Activated CD4-positive, alpha-beta T cell treated with anti-CD3 and anti-CD28 coated beads, Interleukin-2, amount 50 U/mL, for 1 hour (primary cell): Measurements from ENCODE around the gene ITGA7.

Experiments used
- DNase-seq: peaks from one replicate; pipeline ENCODE4 v3.0.0-alpha.2; 2020

Gene ITGA7

DNA sequence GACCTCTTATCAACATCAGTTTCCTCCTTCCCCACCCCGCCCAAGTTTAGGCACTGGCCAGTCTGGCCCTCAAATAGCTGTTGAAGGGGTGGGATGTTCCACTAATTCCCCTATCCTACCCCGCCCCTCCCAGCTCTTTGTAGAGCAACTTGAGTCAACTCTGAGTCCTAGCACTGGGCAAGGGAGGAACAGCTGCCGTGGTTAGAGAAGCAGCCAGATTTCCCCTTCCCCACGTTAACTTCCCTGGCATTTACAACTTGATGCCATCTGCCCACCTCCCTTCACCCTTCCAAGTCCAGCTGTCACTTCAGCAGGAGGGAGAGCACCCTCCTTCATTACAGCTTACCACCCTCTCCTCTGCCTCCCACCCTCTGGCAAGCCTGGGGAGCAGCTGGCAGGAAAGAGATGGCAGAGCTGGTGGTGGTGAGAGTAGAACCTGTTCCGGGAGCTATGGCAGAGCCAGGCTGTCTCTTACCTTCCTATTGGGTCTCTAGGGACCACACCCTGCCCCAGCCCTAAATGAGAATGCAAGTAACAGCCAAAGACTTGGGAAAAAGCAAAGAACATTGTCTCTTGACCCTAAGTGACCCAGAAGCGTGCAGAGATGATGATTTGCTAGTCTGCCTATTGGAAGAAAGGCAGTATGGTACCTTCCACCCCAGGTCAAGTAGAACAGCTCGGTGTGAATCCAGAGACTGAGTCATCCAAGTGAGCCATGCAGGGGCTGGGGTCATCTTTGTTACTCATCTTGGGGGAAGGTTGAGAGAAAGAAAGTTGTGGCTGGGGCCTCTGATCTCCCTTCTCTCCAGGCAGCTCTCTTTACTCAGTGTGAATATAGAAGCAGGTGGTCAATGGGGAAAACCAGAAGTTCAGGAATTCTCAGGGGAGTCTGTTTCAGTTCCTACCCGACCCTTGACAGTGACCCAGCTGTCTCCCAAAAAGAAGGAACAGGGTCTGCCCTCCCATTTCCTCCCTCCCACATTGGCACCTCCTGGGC is 9.6 kb upstream of the ITGA7 start:
- DNase-seq = no peak

DNA sequence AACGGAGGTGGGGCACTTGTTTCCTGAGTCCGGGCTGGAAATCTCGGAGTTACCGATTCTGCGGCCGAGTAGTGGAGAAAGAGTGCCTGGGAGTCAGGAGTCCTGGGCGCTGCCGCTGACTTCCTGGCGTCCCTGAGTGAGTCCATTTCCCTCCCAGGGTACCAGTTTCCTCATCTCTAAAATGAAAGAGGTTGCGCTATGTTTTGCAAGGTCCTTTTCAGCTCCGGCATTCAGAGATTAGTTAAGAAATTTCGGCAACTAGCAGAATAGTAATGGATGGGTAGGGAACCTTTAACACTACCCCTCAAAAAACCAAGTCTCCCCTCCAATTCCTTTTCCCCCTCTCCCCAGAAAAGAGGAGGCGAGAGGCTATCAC is 8.9 kb upstream of the ITGA7 start:
- DNase-seq = no peak

DNA sequence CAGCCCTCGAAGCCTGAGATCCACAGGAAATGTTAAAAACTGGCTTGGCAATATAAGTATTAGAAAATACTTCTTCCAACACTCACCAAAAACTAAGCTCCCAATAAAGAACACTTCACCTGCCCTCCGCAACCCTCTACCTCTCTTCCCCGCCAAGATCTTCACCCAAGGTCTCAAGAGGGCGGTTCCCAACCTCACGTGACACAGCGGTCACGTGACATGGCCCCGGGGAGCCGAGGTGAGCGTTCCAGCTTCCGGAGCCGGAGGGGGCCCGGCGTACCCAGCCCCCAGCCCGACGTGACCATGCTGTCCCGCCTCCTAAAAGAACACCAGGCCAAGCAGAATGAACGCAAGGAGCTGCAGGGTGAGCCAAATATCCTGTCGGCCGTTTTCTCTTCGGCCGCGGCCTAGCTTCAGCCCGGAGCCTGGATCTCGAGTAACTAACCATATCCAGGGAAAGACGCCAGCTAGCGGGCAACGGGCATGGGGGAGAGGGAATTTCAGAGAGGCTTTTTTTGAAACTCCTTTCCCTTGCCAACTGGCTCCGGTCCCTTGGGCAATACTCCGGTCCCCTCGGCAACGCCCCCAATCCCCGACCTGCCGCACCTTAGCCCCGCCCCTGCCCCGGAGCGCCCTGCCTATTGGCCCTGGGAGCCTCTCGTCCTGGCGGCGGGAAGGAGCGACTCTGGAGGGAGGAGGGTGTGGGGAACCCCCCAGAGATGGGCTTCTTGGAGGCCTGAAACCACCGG is 8.3 kb upstream of the ITGA7 start, which contains the start of gene BLOC1S1:
Gene BLOC1S1 (plus strand): TSS at position 214 of the 749 bp plus-strand sequence. CDS start 6 bp downstream, at position 220.
- DNase-seq = peak; percentile 90

DNA sequence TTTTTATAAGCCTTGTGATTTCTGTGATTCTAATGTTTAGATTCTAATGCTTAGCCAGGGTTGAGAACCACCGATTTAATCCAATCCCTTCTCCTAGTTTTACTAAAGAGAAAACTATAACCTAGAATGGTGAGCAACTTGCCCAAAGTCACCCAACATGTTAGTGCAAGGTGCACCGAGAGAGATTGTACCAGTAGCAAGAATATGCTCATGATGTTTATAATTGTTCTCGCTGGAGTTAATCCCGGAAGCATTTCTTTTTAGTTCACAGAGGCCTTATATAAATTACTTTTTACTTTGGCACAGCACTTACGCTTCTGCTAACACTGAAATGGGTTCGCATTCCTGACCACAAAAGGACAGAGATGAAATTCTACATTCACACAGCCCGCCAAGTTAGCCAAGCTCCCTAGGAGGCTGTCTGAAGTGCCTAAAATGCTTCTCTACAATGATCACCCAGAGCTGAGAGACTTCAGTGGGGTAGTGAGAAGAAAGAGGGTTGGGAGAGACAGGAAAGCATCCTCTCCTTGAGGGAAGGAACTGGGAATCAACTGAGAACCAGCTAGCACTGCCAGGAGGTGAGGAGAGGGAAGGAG is 7.6 kb upstream of the ITGA7 start:
- no peak for DNase-seq

DNA sequence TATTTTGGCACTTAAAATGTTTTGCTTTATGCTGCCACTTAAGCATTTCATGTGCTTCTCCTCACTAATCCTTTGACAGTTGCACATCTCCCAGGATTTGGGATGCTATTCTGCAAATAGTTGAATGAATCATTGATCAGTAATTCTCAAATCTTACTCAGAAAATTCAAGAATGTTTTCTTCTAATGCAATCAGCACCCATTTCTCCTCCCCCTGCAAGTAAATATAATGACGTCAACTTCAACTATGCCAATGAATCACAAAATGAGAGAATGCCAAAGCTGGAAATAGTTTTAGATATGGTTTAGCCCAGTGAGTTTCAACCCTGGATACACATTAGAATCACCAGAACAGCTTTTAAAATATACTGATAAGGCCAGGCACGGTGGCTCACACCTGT is 6.0 kb upstream of the ITGA7 start:
- no peak for DNase-seq

DNA sequence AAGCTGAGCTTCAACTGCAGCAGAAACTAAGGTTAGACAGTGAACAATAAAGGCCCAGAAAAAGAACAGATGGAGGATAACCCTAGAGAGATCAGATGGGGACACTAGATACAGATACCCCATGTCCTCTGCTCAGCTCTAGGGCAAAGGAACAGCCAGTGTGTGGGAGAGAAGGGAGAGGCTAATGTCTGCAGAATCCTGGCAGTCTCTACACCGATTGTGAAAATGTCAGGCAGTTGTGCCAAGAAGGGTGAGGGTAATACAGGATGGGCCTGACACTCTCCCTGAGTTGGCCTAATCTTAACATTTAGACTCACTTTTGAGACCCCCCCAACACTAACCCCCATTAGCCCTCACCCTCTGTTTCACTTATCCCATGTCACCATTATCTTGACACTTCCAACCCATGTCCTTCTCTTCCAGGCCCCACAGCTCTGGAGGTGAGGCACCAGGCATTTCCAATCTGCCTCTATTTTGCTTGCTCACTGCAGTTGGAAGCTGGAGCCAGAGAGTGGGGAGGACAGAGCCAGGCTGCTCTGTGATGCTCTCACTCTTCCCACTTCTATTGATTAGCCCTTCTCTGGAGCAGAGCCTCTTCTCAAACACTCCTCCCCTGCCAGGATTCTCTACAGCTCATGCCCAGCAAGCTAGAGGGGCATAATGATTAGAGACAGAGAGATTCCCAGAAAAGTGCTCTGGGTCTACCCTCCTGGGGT is 5.2 kb upstream of the ITGA7 start:
- no peak for DNase-seq

DNA sequence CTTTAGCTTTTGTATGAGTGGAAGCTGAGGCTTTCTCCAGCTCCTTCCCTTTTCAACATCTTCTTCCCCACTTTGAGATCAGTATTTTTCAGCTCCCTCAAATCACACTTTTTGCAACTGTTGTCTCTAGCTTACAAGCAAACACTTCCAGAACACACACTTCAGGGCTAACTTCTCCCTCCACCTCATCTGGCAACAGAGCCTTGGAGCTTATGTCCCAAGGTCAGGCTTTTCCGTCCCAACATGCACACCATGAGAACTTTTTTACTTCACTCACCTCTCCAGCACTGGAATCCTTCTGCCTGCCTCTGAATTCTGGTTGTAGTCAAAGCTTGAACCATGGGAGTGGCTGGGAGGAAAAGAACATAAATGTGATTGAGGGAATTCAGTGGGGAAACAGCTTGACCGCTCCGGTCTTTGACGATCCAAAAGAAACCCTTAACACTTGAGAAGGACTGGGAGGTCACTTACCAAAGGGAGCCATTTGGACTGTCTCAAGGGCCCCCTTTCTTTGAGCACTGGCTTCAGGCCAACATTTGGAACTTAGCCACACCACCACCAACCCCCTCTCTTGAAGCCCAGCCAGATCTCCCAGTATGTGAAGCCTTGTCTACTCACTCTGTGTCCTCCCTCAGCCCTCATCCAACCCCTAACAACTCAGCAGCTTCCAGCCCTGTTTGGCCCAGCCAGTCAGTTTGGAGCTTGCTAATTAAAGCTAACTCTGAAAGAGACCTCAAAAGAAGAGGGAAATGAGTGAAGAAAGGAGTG is 4.3 kb upstream of the ITGA7 start:
- no peak for DNase-seq

DNA sequence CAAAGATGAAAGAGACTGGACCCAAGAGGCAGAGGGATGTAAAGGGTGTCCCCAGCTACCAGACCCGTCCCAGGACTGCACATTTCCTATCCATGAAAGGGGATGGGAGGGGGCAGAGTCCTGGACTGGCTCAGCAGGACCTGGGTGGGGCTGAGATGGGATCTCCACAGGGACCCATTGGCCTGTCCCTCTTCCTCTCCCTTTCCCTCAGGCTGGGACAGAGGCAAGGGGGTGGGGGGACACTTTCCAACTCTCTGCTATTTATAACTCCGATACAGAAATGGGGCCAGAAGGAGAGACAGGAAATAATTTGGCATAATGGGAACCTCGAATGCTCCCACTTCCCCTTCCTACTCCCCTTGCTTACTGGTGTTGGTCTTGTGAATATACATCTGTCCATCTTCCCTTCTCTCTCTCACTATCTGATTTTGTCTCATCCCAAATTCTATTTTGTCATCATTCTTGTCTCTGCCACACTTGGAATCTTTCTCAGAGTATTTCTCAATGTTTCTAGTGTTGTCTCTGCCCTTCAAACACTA is 1.1 kb upstream of the ITGA7 start:
- DNase-seq = no peak

DNA sequence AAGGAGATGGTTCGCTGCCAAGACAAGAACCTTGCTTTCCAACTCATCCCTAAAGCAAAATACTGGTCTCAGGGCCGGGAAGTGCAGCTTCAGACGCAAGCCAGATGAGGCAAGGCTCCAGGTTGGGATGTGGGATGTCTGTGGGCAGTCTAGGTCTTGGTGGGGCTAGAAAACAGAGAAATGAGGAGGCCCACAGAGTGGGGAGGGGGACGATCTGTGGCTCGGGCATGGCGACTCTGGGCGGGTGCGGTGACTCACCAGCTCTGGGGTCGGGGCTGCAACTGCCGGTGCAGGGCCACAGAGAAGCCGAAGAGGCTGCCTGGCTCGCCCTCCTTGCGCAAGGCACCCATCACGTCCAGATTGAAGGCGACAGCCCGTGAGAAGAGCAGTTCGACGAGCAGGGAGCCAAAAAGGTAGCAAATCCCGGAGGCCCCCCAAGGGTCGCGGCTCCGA is 459 bp downstream of the ITGA7 start:
- DNase-seq = no peak

DNA sequence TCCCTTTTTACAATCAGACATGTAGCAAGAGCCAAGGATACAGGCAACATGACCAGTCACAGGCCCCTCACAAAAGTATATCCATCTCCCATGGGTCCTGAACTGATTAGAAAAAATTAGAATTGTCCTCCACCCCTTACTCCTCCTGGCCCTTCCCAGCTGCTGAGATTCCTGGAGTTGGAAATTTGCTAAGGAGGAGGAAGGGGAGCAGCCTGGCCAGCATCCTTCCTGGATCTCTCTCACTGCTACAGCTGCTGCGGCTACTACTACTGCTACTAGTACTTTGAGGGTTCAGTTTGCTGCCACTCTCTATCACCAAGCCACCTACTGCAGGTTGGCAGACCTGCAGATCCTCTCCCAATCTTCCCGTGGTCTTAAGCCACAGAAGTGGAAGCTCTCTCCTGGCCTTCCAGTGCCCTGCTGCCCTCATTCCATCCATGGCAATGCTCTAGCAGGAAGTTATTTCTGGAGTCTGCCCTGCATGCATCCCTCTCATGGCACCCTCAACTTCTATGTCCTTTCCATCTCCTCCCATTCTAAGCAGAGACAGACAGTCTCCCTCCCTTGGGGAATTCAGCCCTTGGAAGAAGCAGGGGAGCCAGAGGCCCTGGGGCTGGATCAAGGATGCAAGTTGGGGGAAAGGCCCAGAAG is 1.0 kb downstream of the ITGA7 start:
- no peak for DNase-seq

DNA sequence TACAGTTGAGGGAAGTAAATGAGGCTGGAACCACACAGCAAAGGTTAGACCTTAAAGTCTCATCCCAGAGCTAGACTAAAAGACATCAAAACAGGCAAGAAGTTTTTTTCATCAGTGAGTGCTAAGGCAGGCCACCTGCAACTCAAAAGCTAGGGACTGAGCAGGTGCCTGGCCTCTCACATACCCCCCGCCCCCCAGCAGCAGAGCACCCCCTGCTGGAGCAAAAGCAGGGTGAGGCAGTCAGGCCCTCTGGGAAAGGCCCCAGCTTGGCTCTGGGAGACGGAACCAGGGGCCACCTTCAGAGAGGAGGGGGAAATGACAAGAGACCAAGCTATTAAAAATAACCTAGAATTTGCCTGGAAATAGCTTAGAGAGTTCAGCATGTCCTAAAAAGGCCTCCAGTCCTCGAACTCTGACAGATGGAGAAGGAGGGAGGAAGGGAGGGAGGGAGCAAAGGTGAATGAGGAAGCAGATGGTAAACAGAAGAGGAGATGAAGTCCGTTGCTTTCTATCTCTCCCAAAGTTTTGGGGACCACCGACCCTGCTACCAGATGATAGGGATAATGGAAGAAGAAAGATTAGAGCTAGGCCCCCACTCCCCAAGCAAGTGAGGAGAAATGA is 1.8 kb downstream of the ITGA7 start:
- no peak for DNase-seq

DNA sequence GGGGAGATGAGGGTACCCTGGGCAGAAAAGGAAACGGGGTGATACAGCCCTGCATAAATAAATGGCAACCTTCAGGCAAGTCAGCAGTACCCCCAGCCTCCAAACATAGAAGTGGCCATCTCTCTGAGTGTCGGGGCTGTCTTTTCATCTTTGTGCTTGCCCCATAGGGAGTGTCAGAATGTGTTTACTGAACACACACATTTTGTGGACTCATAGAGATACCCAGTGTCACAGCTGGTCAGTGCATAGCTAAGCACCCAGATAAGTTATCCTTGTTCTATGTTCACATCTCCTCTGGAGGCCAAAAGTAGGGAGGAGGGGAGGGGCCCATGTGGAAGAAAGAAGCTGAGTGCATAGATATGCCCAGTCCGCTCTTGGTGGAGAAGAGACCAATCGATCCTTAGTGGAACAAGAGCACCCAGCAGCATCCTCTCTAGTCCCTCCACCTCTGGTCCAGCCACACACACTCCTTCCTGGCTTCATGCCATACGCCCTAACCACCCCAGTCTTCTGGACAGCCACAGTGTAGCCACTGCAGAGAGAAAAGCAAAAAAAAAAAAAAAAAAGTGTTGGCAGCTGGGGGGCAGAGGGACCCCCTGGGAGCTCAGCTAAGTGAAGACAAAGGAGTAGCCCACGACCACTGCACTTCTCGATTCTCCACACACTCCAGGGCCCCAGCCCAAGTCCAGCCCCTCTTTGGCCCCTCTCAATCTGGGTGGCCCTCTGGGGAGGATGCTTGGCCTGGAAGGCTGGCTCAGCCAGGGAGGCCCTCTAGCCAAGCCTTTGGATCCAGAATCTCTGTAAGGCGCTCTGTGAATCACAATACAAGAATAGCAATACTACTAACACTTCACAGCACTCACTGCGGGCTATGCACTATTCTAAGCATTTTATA is 2.6 kb downstream of the ITGA7 start:
- DNase-seq = no peak

DNA sequence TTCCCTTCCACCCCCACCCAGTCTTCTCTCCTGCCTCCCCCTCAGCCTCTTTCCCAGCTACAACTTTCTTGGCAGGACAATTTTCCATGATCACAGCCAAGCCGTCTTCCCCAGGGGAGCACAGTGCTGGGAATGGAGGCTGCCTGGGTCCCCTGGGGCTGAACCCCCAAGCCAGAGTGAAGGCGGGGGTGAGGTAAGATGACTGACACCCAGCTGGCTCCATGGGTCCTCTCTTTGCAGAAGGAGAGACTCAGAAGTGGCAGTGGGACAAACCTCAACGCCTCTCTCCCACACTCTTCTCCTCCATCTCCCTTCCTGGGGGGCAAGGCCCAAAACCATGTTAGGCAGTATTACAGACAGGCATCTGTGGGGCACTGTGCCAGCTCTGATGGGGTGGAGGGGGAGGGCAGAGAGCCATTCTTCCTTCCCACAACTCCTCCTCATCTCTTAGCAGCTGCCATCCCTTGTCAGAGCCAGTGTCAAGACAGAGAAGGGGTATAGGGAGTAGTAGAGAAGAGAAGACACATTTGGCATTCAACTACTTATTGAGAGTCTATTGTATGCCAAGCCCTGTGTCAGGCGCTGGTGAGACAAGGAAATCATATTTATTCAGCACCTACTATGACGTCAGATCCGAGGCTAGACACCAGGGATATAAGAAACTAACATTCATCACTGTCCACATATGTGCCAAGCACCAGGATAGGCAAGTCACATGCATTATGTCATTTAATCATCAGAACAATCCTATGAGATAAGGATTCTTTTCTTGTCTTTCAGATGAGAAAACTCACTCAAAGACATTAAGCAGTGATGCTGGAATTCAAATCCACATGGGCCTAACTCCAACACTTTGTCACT is 3.6 kb downstream of the ITGA7 start:
- no peak for DNase-seq

DNA sequence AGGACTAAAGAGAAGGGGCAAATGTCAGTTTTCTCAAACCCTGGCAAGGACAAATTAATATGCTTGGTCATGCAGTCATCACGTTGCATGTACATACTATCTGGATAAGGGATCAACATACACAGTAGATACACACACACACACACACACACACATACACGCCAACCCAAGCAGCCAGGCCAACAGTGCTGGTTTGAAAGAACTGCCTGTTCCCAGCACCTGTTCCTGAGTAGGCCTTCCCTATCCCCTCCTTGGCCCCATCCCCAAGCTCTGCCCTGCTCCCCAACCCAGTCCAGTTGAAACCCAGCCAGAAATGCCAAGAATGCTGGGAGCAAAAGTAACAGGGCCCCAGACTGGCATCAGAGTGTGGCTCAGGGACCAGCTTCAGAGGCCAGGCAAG is 4.4 kb downstream of the ITGA7 start:
- no peak for DNase-seq

DNA sequence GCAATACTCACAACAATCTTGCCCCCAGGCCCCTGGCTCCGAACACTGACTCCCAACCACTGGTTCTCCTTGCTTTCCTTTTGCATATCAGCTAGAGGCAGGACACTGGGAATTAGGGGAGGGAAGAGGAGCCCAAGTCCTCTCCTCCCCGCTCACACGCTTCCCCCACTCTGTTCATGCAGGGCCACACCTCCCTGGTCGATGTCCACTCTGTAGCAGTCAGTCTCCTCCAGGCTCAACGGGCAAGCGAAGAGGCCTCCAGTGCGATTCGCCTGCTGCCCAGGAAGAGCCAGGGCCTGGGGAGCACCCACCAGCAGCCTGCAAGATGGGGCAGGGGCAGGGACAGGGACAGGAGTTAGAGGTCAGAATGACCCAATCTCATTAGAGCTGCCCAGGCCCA is 4.8 kb downstream of the ITGA7 start:
- DNase-seq = no peak

DNA sequence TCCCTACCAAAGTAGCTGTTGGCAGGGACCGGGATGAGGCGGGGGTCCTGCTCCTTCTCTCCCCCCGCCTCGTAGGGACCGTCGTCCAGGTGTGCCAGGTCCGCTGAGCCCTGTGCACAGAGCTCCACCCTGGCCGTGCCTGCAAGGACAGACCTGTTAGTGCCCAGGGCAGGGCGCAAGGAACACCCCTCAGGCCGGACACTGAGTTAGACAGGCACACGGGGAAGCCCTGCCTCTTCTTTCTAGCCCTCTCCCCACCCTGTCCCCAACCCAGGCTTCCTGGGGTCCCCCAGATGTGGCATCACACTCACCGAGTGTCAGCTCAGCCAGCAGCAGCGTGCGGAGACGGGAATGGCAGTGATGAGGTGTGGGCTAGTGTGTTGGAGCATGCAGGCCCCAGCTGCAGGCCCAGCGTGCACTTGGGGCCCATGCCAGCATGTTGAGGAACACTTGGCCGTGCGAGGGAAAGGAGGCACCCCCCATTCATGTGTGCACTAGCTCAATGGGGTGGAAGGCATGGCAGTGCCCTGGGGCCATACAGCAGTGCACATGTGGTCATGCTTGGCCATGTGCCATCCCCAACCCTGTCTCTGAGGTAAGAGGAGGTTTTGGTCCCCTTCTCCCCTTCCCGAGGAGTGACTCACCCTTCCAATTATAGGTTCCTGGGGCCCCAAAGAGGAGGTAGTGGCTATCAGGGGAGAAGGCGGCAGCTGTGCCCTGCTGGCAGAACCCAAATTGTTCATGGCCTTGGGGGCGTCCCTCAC is 7.3 kb downstream of the ITGA7 start:
- no peak for DNase-seq

DNA sequence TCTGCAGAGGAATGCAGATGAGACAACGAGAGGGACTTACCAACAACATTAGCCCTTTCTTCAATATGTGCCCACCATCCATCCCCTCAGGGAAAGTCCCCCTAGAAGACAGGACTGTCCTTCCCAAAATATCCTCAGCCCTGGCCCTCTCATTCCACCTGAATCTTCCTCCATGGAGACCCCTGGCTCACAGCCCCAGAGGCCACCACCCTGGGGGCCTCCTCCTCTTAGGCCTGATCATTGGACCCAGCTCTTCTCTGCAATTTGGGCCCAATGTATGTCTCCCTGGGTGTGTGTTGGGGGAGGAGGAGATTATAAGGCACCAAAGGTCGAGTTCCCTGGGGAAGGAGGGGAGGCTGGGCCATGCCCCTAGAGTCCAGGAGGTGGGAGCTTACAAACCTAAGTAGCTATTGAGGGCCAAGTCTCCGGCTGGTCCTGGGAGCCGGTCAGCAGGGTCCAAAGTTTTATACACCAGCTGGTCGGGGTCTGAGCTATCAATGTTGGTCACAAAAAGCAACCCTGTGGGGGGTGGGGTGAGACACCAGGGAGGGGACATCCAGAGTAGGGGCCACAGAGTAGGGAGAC is 8.1 kb downstream of the ITGA7 start:
- DNase-seq = no peak
